Heart right ventricle (tissue), 16 donors: ENCODE measurements around the gene HYKK. TPM values are rescaled to one million over a fixed set of nuclear protein-coding genes. Genes with fewer than 3 reads are reported as not detected.

Experiments
- ATAC-seq, 8 donors: fragments of 200-7000 bp; cut with Tn5 transposase; one replicate each; pipeline ENCODE4 v1.9.1; 2020; ENCODE audit warnings: mild to moderate bottlenecking in 8 of 8, moderate library complexity in 8 of 8, moderate number of reproducible peaks in 1 of 8
- DNase-seq, 2 donors: peaks; one replicate each; pipeline ENCODE4 v3.0.0-alpha.2; 2020
- H3K27ac ChIP-seq, 10 donors: fragments of 200-600 bp; sonication (generic) in 2 of 10; one replicate each; pipeline versions ENCODE4 v1.5.0 to v1.8.0; 2020 to 2022; ENCODE audit warnings: mild to moderate bottlenecking in 3 of 10
- H3K27me3 ChIP-seq, 7 donors: fragments of 200-600 bp; one replicate each; pipeline ENCODE4 v1.8.0; 2021 to 2022; ENCODE audit warnings: mild to moderate bottlenecking in 2 of 7
- H3K36me3 ChIP-seq, 9 donors: fragments of 200-600 bp; sonication (generic) in 1 of 9; one replicate each; pipeline versions ENCODE4 v1.5.0 to v1.8.0; 2020 to 2022; ENCODE audit warnings: mild to moderate bottlenecking in 2 of 9
- H3K4me1 ChIP-seq, 9 donors: fragments of 200-600 bp; sonication (generic) in 1 of 9; one replicate each; pipeline versions ENCODE4 v1.5.0 to v1.8.0; 2020 to 2022; ENCODE audit warnings: mild to moderate bottlenecking in 4 of 9
- H3K4me3 ChIP-seq, 10 donors: fragments of 200-600 bp; sonication (generic) in 2 of 10; one replicate each; pipeline versions ENCODE4 v1.5.0 to v1.8.0; 2020 to 2022; ENCODE audit warnings: mild to moderate bottlenecking in 7 of 10, moderate library complexity in 2 of 10
- H3K9me3 ChIP-seq, 11 donors: fragments of 200-600 bp in 10 of 11; sonication (generic) in 2 of 11; one replicate each; pipeline versions ENCODE4 v1.5.0 to v1.8.0; 2013 to 2022; ENCODE audit warnings: mild to moderate bottlenecking in 2 of 11, control low read depth in 1 of 11, moderate library complexity in 1 of 11
- CTCF ChIP-seq, 9 donors: fragments of 200-600 bp; sonication (generic) in 2 of 9; IDR thresholded peaks; one replicate each; pipeline versions ENCODE4 v1.5.0 to v1.8.0; 2021 to 2022; ENCODE audit warnings: antibody characterized with exemption in 9 of 9, mild to moderate bottlenecking in 5 of 9, moderate library complexity in 1 of 9
- WGBS, 2 donors: extraction: QIAGEN DNeasy Blood & Tissue Kit; methylation state at CpG; one replicate each; pipeline ENCODE4 v1.1.7; 2013; ENCODE audit warnings: inconsistent platforms in 1 of 2; 5-methylcytosine and 5-hydroxymethylcytosine counted together
- intact Hi-C, 10 donors: fragments of 100-400 bp; cut with DNase I; formaldehyde crosslinking; loops; one replicate each; pipeline versions ENCODE4 v1.11.1 to v1.14.2; 2022
- polyA plus RNA-seq, 2 donors: library from polyadenylated mRNA; stranded (reverse); fragments of 200-250 nt; gene quantifications; one replicate each; pipeline ENCODE4 v1.2.3, GENCODE V29; 2013
- total RNA-seq, 10 donors: library from RNA; stranded (reverse); fragmentation: NEBNext Ultra II Directional in 3 of 10; extraction: Animal tissue kit (Norgen Biotek cat#: 25700) in 3 of 10; gene quantifications; one replicate each; pipeline versions ENCODE4 v1.2.1 to v1.2.4, GENCODE V29; 2021 to 2023
- donor health status: Arrhythmogenic right ventricular cardiomyopathy.
- donor health status: ischemic (EF 13 %, LVEDD 7.1; RV severe dilation, severe dysfunction).
- donor health status: healthy with polysubstance abuse.
- donor health status: DM: no; HTN: yes; CAD: no.
- donor health status: DM: no; HTN: no; CAD: no.
- donor health status: ischemic (EF 25% LVEDD 6.9; RV normal size, moderate dysfunction).
- donor health status: ischemic (EF 25% LVEDD 5.7; RV mildly dilated, moderate dysfunction).
- donor health status: healthy.
- donor health status: DM: yes; HTN: yes; CAD: no.
- donor health status: Ischemic cardiomyopathy.
- donor health status: ischemic (EF 35%, LVEDD 5.7; RV mildly dilated, moderate dysfunction).
- donor health status: nonischemic (EF 11% LVEDD 7.7; RV severe dilation, severe dysfunction).
- donor health status: DM: yes; HTN: yes; CAD: no.
- donor health status: PGD.
- donor health status: ischemic (EF 29% LVEDD 5.4; RV normal size, mild dysfunction).
- donor health status: nonischemic (EF 23%, LVEDD 6.1; RV moderate dilation, normal function).

HYKK gene
- total and polyA plus RNA-seq, 12 donors, result 2.2 to 7.7 (median 6.7) TPM

GRCh38 chr15:78570710-78571109 is 63.3 kb downstream of the HYKK start:
- TF ChIP-seq CTCF (IDR thresholded peaks at IDR 0.05), result no peak
- Histone ChIP-seq H3K4me3 (no peak overlapping the region), H3K27me3 (peaks cover 0 to 27% (median 14%) of the 10 kb centered on the region in 7 donors), H3K4me1 (peaks cover 0 to 14% (median 7%) of the 10 kb centered on the region in 9 donors), H3K27ac (no peak overlapping the region), H3K9me3 (no peaks in the 10 kb centered on the region), H3K36me3 (no peaks in the 10 kb centered on the region)
- 91 to 100% methylated on average over 2 of the region's 2 CpGs for WGBS, 2 donors
- DNase-seq (no peak), ATAC-seq (no peak)
- intact Hi-C loops, result no loop called here

GRCh38 chr15:78571382-78571781 is 64.0 kb downstream of the HYKK start:
- ATAC-seq (no peak), DNase-seq (no peak)
- H3K9me3 ChIP-seq, result no peaks in the 10 kb centered on the region
- no peak overlapping the region for H3K4me3 ChIP-seq
- no peak overlapping the region for H3K27ac ChIP-seq
- intact Hi-C loops, result no loop called here
- H3K36me3 ChIP-seq, result no peaks in the 10 kb centered on the region
- TF ChIP-seq CTCF (IDR thresholded peaks at IDR 0.05), result no peak
- H3K27me3 ChIP-seq, result peaks cover 0 to 31% (median 14%) of the 10 kb centered on the region in 7 donors
- WGBS, 2 donors, result 84% methylated on average over 4 of the region's 4 CpGs
- H3K4me1 ChIP-seq, result peaks cover 0 to 8% (median 1%) of the 10 kb centered on the region in 9 donors

- Histone ChIP-seq H3K9me3 (no peaks in the 10 kb centered on the region), H3K27me3 (peaks cover 0 to 20% (median 3%) of the 10 kb centered on the region in 7 donors), H3K27ac (no peak overlapping the region), H3K4me1 (peaks cover 0 to 7% (median 0%) of the 10 kb centered on the region in 9 donors), H3K4me3 (no peak overlapping the region), H3K36me3 (no peaks in the 10 kb centered on the region)
- TF ChIP-seq CTCF (IDR thresholded peaks at IDR 0.05), result no peak
- 62 to 89% methylated on average over 4 of the region's 4 CpGs for WGBS, 2 donors
- intact Hi-C loops, result no loop called here
- no peak for ATAC-seq
- DNase-seq, result no peak
Measured at GRCh38 chr15:78573416-78573815, 66.0 kb downstream of the HYKK start.

- Histone ChIP-seq H3K4me1 (peaks cover 0 to 7% (median 0%) of the 10 kb centered on the region in 9 donors), H3K4me3 (no peak overlapping the region), H3K27me3 (peaks cover 0 to 8% (median under 1%) of the 10 kb centered on the region in 7 donors), H3K36me3 (no peaks in the 10 kb centered on the region), H3K27ac (no peak overlapping the region), H3K9me3 (no peaks in the 10 kb centered on the region)
- intact Hi-C loops, result no loop called here
- no peak for ATAC-seq
- 86 to 94% methylated on average over 1 of the region's 1 CpG for WGBS, 2 donors
- TF ChIP-seq CTCF (IDR thresholded peaks at IDR 0.05), result no peak
- no peak for DNase-seq
Measured at GRCh38 chr15:78574944-78575343, 67.6 kb downstream of the HYKK start.

Other genes with a start within 250 kb of the HYKK start
- 100 to 1,000 TPM in 8 of 10 donors, 10 to 100 TPM in 2; 78.9 to 210 (median 150) TPM for gene DNAJA4, start 243.0 kb upstream of the HYKK start, total RNA-seq
- 100 to 1,000 TPM in 1 of 2 donors, 10 to 100 TPM in 1; 40.0 to 226 TPM for gene DNAJA4, start 243.0 kb upstream of the HYKK start, polyA plus RNA-seq
- 10 to 100 TPM; 24.0 to 32.8 (median 26.4) TPM for gene SKIC8, start 208.0 kb upstream of the HYKK start, total RNA-seq
- 10 to 100 TPM; 33.8 to 37.0 TPM for gene SKIC8, start 208.0 kb upstream of the HYKK start, polyA plus RNA-seq
- gene CRABP1, start 167.2 kb upstream of the HYKK start, total RNA-seq, result not detected
- gene CRABP1, start 167.2 kb upstream of the HYKK start, polyA plus RNA-seq, result not detected
- gene IREB2, start 69.4 kb upstream of the HYKK start, total RNA-seq, result 10 to 100 TPM; 27.1 to 39.8 (median 31.5) TPM
- 1 to 10 TPM; 6.0 to 6.8 TPM for gene IREB2, start 69.4 kb upstream of the HYKK start, polyA plus RNA-seq
- 100 to 1,000 TPM in 9 of 10 donors, 10 to 100 TPM in 1; 89.4 to 133 (median 113) TPM for gene PSMA4, start 32.9 kb downstream of the HYKK start, total RNA-seq
- 100 to 1,000 TPM; 155 to 185 TPM for gene PSMA4, start 32.9 kb downstream of the HYKK start, polyA plus RNA-seq
- gene CHRNA5, start 57.9 kb downstream of the HYKK start, total RNA-seq, result 1 to 10 TPM in 9 of 10 donors, under 1 TPM in 1; 0.49 to 3.9 (median 2.4) TPM
- gene CHRNA5, start 57.9 kb downstream of the HYKK start, polyA plus RNA-seq, result 1 to 10 TPM in 1 of 2 donors, under 1 TPM in 1; 0.51 to 1.0 TPM
- 1 to 10 TPM in 3 of 10 donors, under 1 TPM in 4, not detected in 3; 0.08 to 9.2 (median 0.64) TPM for gene CHRNA3, start 113.4 kb downstream of the HYKK start, total RNA-seq
- gene CHRNA3, start 113.4 kb downstream of the HYKK start, polyA plus RNA-seq, result under 1 TPM in 1 of 2 donors, not detected in 1; 0.04 TPM
- gene CHRNB4, start 133.6 kb downstream of the HYKK start, total RNA-seq, result under 1 TPM in 2 of 10 donors, not detected in 8; 0.11 to 0.13 TPM
- gene CHRNB4, start 133.6 kb downstream of the HYKK start, polyA plus RNA-seq, result under 1 TPM in 1 of 2 donors, not detected in 1; 0.01 TPM